WTC11 (cell line): ENCODE data around the gene SLC16A7. TPM values are rescaled to one million over a fixed set of nuclear protein-coding genes. Genes with fewer than 3 reads are reported as not detected.

Experiments
- ATAC-seq: fragments of 200-7000 bp; cut with Tn5 transposase; 2 replicates; pipeline ENCODE4 v1.10.0; 2021; ENCODE audit warnings: mild to moderate bottlenecking, moderate library complexity
- CTCF ChIA-PET: fragments of 300-600 bp; sonication (Branson Sonifier 250); formaldehyde crosslinking; loops from one replicate; lab custom pipeline; 2021; ENCODE audit warnings: antibody characterized with exemption; lab: Charles Lee
- POLR2A ChIA-PET: fragments of 350-600 bp; sonication (Branson Sonifier 250); formaldehyde crosslinking; loops from one replicate; lab custom pipeline; 2021; ENCODE audit warnings: antibody characterized with exemption; lab: Charles Lee
- DNase-seq: peaks from one replicate; pipeline ENCODE4 v3.0.0; 2021; ENCODE audit warnings: low spot score
- H3K27ac Mint-ChIP-seq: 2 replicates; pipeline ENCODE4 v1.8.0; 2021; ENCODE audit warnings: mixed read lengths
- H3K27me3 Mint-ChIP-seq: 2 replicates; pipeline ENCODE4 v1.8.0; 2021; ENCODE audit warnings: low read depth, mild to moderate bottlenecking, moderate library complexity, mixed read lengths
- H3K36me3 Mint-ChIP-seq: 2 replicates; pipeline ENCODE4 v1.8.0; 2021; ENCODE audit warnings: mixed read lengths
- H3K4me1 Mint-ChIP-seq: 2 replicates; pipeline ENCODE4 v1.8.0; 2022; ENCODE audit warnings: mixed read lengths
- H3K4me3 Mint-ChIP-seq: 2 replicates; pipeline ENCODE4 v1.8.0; 2021; ENCODE audit warnings: mild to moderate bottlenecking, moderate library complexity, mixed read lengths
- H3K9me3 Mint-ChIP-seq: 2 replicates; pipeline ENCODE4 v1.8.0; 2021; ENCODE audit warnings: mixed read lengths
- ATF1 ChIP-seq: sonication (generic); formaldehyde crosslinking; IDR thresholded peaks from 2 replicates; pipeline ENCODE4 v1.8.1; 2023; ENCODE audit warnings: mild to moderate bottlenecking, moderate library complexity, missing genetic modification reagents
- ATF6 ChIP-seq: sonication (generic); formaldehyde crosslinking; IDR thresholded peaks from 2 replicates; pipeline ENCODE4 v1.8.1; 2023; ENCODE audit warnings: mild to moderate bottlenecking, missing genetic modification reagents
- CREB1 ChIP-seq: sonication (generic); formaldehyde crosslinking; IDR thresholded peaks from 2 replicates; pipeline ENCODE4 v1.8.0; 2023; ENCODE audit warnings: mild to moderate bottlenecking, missing genetic modification reagents
- ETV6 ChIP-seq: sonication (generic); formaldehyde crosslinking; IDR thresholded peaks from 2 replicates; pipeline ENCODE4 v1.8.1; 2022; ENCODE audit warnings: mild to moderate bottlenecking, missing genetic modification reagents
- FOXJ3 ChIP-seq: sonication (generic); formaldehyde crosslinking; IDR thresholded peaks from 2 replicates; pipeline ENCODE4 v1.9.0; 2021; ENCODE audit warnings: missing genetic modification reagents, mild to moderate bottlenecking, borderline replicate concordance
- GABPB1 ChIP-seq: sonication (generic); formaldehyde crosslinking; IDR thresholded peaks from 2 replicates; pipeline ENCODE4 v1.8.1; 2023; ENCODE audit warnings: mild to moderate bottlenecking, missing genetic modification reagents
- GRHL2 ChIP-seq: fragments of 250-450 bp; sonication (Bioruptor Pico); IDR thresholded peaks from 2 replicates; pipeline ENCODE4 v1.8.0; 2022; ENCODE audit warnings: mild to moderate bottlenecking, moderate library complexity; ENCODE audit not compliant: insufficient replicate concordance, severe bottlenecking
- HMGA2 ChIP-seq: fragments of 250-450 bp; sonication (Bioruptor Pico); IDR thresholded peaks from 2 replicates; pipeline ENCODE4 v1.4.0; 2021; ENCODE audit warnings: mild to moderate bottlenecking, moderate library complexity
- MAX ChIP-seq: sonication (generic); formaldehyde crosslinking; IDR thresholded peaks from 2 replicates; pipeline ENCODE4 v1.8.0; 2022; ENCODE audit warnings: mild to moderate bottlenecking, missing genetic modification reagents
- MXD4 ChIP-seq: fragments of 250-450 bp; sonication (Bioruptor Pico); IDR thresholded peaks from 2 replicates; pipeline ENCODE4 v1.8.0; 2021; ENCODE audit warnings: mild to moderate bottlenecking, moderate library complexity, borderline replicate concordance
- NR2C2 ChIP-seq: sonication (generic); formaldehyde crosslinking; IDR thresholded peaks from 2 replicates; pipeline ENCODE4 v1.8.0; 2022; ENCODE audit warnings: mild to moderate bottlenecking, missing genetic modification reagents
- NR3C1 ChIP-seq: sonication (generic); formaldehyde crosslinking; conservative IDR thresholded peaks from 2 replicates; pipeline ENCODE4 v1.8.1; 2023; ENCODE audit warnings: low read depth, mild to moderate bottlenecking, missing genetic modification reagents
- OVOL2 ChIP-seq: fragments of 250-450 bp; sonication (Bioruptor Pico); IDR thresholded peaks from 2 replicates; pipeline ENCODE4 v1.9.0; 2021; ENCODE audit warnings: mild to moderate bottlenecking, borderline replicate concordance
- RORB ChIP-seq: fragments of 250-450 bp; sonication (Bioruptor Pico); IDR thresholded peaks from 2 replicates; pipeline ENCODE4 v1.9.0; 2021; ENCODE audit warnings: mild to moderate bottlenecking
- ZNF138 ChIP-seq: sonication (generic); formaldehyde crosslinking; conservative IDR thresholded peaks from 2 replicates; pipeline ENCODE4 v1.8.1; 2022; ENCODE audit warnings: mild to moderate bottlenecking, moderate library complexity, missing genetic modification reagents
- ZNF232 ChIP-seq: sonication (generic); formaldehyde crosslinking; IDR thresholded peaks from 2 replicates; pipeline ENCODE4 v1.8.0; 2022; ENCODE audit warnings: mild to moderate bottlenecking, missing genetic modification reagents
- ZNF416 ChIP-seq: fragments of 250-450 bp; sonication (Bioruptor Pico); IDR thresholded peaks from 2 replicates; pipeline ENCODE4 v1.9.0; 2021; ENCODE audit warnings: mild to moderate bottlenecking, inconsistent platforms
- ZNF423 ChIP-seq: fragments of 250-450 bp; sonication (Bioruptor Pico); IDR thresholded peaks from 2 replicates; pipeline ENCODE4 v2.1.2; 2022; ENCODE audit warnings: mild to moderate bottlenecking, moderate library complexity
- total RNA-seq: library from RNA; stranded (reverse); gene quantifications from 3 replicates; pipeline ENCODE4 v1.2.3, GENCODE V29; 2021
- TF ChIP-seq, protein P1 (sequence below): sonication (generic); formaldehyde crosslinking; IDR thresholded peaks from 2 replicates; pipeline ENCODE4 v1.8.1; 2023; ENCODE audit warnings: mild to moderate bottlenecking, missing genetic modification reagents
- TF ChIP-seq, protein P2 (sequence below): sonication (generic); formaldehyde crosslinking; IDR thresholded peaks from 2 replicates; pipeline ENCODE4 v1.8.1; 2022; ENCODE audit warnings: mild to moderate bottlenecking, missing genetic modification reagents, moderate library complexity, borderline replicate concordance
- TF ChIP-seq, protein P3 (sequence below): sonication (generic); formaldehyde crosslinking; IDR thresholded peaks from 2 replicates; pipeline ENCODE4 v1.8.0; 2022; ENCODE audit warnings: mild to moderate bottlenecking, missing genetic modification reagents

The SLC16A7 gene
- total RNA-seq, 1 experiment from 2014 or later: 3.4 TPM

GRCh38 chr12:59695379-59695778 lies 99.5 kb downstream of the SLC16A7 start (continued):
- TF ChIP-seq, protein P1, sequence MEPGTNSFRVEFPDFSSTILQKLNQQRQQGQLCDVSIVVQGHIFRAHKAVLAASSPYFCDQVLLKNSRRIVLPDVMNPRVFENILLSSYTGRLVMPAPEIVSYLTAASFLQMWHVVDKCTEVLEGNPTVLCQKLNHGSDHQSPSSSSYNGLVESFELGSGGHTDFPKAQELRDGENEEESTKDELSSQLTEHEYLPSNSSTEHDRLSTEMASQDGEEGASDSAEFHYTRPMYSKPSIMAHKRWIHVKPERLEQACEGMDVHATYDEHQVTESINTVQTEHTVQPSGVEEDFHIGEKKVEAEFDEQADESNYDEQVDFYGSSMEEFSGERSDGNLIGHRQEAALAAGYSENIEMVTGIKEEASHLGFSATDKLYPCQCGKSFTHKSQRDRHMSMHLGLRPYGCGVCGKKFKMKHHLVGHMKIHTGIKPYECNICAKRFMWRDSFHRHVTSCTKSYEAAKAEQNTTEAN (CRISPR knock-in tag): no peak
- TF ChIP-seq CREB1 (CRISPR knock-in tag) (no peak), NR3C1 (CRISPR knock-in tag) (no peak), ATF6 (no peak), GABPB1 (no peak), HMGA2 (CRISPR knock-in tag) (no peak)

DNA sequence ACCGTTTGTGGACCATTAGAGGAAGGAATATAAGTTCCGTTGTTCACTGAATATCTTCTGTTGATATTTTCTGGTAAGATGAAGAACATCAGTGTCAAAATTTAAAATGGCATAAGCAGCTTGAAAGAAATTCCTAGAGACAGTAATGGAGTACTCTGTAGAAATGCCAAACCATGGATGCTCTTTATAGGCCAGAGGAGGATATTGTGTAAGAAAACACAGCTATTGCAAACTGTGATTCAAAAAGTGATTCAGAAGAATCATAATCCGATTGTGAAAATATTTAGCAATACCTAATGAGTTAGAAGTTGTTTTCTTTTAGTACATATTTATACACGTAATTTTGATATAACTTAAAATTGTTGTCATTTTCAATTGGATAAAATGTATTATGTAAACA lies 102.8 kb downstream of the SLC16A7 start:
- no peak overlapping the region for H3K27ac Mint-ChIP-seq
- H3K27me3 Mint-ChIP-seq: no peaks in the 10 kb centered on the region
- no peaks in the 10 kb centered on the region for H3K4me1 Mint-ChIP-seq
- no peak overlapping the region for H3K4me3 Mint-ChIP-seq
- TF ChIP-seq OVOL2 (CRISPR knock-in tag): no peak
- no peak for TF ChIP-seq ZNF416
- no peak for TF ChIP-seq HMGA2 (CRISPR knock-in tag)
- no peak for TF ChIP-seq ATF1 (CRISPR knock-in tag)
- TF ChIP-seq FOXJ3 (CRISPR knock-in tag): no peak
- no peak for TF ChIP-seq ZNF138 (CRISPR knock-in tag)
- TF ChIP-seq, protein P2, sequence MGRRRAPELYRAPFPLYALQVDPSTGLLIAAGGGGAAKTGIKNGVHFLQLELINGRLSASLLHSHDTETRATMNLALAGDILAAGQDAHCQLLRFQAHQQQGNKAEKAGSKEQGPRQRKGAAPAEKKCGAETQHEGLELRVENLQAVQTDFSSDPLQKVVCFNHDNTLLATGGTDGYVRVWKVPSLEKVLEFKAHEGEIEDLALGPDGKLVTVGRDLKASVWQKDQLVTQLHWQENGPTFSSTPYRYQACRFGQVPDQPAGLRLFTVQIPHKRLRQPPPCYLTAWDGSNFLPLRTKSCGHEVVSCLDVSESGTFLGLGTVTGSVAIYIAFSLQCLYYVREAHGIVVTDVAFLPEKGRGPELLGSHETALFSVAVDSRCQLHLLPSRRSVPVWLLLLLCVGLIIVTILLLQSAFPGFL (CRISPR knock-in tag): no peak
- TF ChIP-seq ZNF423 (CRISPR knock-in tag): no peak
- TF ChIP-seq RORB (CRISPR knock-in tag): no peak
- TF ChIP-seq ZNF232 (CRISPR knock-in tag): no peak
- TF ChIP-seq MAX (CRISPR knock-in tag): no peak
- TF ChIP-seq NR2C2 (CRISPR knock-in tag): no peak
- TF ChIP-seq, protein P3, sequence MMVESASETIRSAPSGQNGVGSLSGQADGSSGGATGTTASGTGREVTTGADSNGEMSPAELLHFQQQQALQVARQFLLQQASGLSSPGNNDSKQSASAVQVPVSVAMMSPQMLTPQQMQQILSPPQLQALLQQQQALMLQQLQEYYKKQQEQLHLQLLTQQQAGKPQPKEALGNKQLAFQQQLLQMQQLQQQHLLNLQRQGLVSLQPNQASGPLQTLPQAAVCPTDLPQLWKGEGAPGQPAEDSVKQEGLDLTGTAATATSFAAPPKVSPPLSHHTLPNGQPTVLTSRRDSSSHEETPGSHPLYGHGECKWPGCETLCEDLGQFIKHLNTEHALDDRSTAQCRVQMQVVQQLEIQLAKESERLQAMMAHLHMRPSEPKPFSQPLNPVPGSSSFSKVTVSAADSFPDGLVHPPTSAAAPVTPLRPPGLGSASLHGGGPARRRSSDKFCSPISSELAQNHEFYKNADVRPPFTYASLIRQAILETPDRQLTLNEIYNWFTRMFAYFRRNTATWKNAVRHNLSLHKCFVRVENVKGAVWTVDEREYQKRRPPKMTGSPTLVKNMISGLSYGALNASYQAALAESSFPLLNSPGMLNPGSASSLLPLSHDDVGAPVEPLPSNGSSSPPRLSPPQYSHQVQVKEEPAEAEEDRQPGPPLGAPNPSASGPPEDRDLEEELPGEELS: no peak
- TF ChIP-seq GRHL2 (CRISPR knock-in tag): no peak
- no peak for TF ChIP-seq ETV6 (CRISPR knock-in tag)
- TF ChIP-seq MXD4: no peak
- no peaks in the 10 kb centered on the region for H3K9me3 Mint-ChIP-seq
- DNase-seq (no peak), ATAC-seq (no peak)
- CTCF ChIA-PET: no interaction called here
- no peaks in the 10 kb centered on the region for H3K36me3 Mint-ChIP-seq
- POLR2A ChIA-PET: no interaction called here
